HepG2 (cell line): ENCODE data around the gene C21orf58. TPM values are rescaled to one million over a fixed set of nuclear protein-coding genes. Genes with fewer than 3 reads are reported as not detected.

Source experiments
- JUNB ChIP-seq: sonication (generic); formaldehyde crosslinking; IDR thresholded peaks from 2 replicates; pipeline ENCODE4 v1.8.0; 2022; ENCODE audit warnings: missing genetic modification reagents, mild to moderate bottlenecking, borderline replicate concordance
- KMT2A ChIP-seq: sonication (generic); formaldehyde crosslinking; IDR thresholded peaks from 2 replicates; pipeline ENCODE4 v1.4.0; 2020; ENCODE audit warnings: missing genetic modification reagents
- NFE2L1 ChIP-seq: sonication (generic); formaldehyde crosslinking; IDR thresholded peaks from 2 replicates; pipeline ENCODE4 v1.4.0; 2020; ENCODE audit warnings: missing genetic modification reagents, mild to moderate bottlenecking, borderline replicate concordance
- PCBP2 ChIP-seq: fragments of 200-400 bp; formaldehyde crosslinking; optimal IDR thresholded peaks from 2 replicates; pipeline ENCODE3; 2018; ENCODE audit warnings: low read length, low read depth; ENCODE audit not compliant: poor library complexity, severe bottlenecking
- SCMH1 ChIP-seq: sonication (generic); formaldehyde crosslinking; IDR thresholded peaks from 2 replicates; pipeline ENCODE4 v1.9.0; 2021; ENCODE audit warnings: missing genetic modification reagents, mild to moderate bottlenecking, borderline replicate concordance
- ZBTB4 ChIP-seq: sonication (generic); formaldehyde crosslinking; IDR thresholded peaks from 2 replicates; pipeline ENCODE4 v1.4.0; 2020; ENCODE audit warnings: missing genetic modification reagents, mild to moderate bottlenecking, borderline replicate concordance
- ZKSCAN5 ChIP-seq: sonication (generic); formaldehyde crosslinking; IDR thresholded peaks from 2 replicates; pipeline ENCODE4 v1.5.1; 2020; ENCODE audit warnings: mild to moderate bottlenecking, missing genetic modification reagents
- ZNF280D ChIP-seq: sonication (generic); formaldehyde crosslinking; IDR thresholded peaks from 2 replicates; pipeline ENCODE4 v1.5.1; 2020; ENCODE audit warnings: mild to moderate bottlenecking, missing genetic modification reagents
- ZNF343 ChIP-seq: sonication (generic); formaldehyde crosslinking; IDR thresholded peaks from 2 replicates; pipeline ENCODE4 v1.4.0; 2020; ENCODE audit warnings: mild to moderate bottlenecking, missing genetic modification reagents
- ZNF407 ChIP-seq: sonication (generic); formaldehyde crosslinking; IDR thresholded peaks from one replicate; pipeline ENCODE4 v1.5.1; 2020; ENCODE audit warnings: mild to moderate bottlenecking, missing genetic modification reagents; ENCODE audit errors: not compliant biosample characterization
- polyA plus RNA-seq, 8 experiments: library from polyadenylated mRNA; depleted of rRNA in 3 of 8; stranded (reverse) in 7 of 8; unstranded in 1 of 8; fragments of >200 nt; fragmentation: Illumina TruSeq in 4 of 8; extraction: Trizol in 4 of 8; gene quantifications; 2 replicates each; pipeline versions ENCODE4 v1.2.1 to v1.2.3, GENCODE V29; 2011 to 2016; ENCODE audit warnings: low read depth in 4 of 8, missing spikeins in 1 of 8, mixed read lengths in 1 of 8; ENCODE audit not compliant: insufficient read depth in 1 of 8
- total RNA-seq, 5 experiments: library from RNA; depleted of rRNA; stranded (reverse); fragments of >200 nt; fragmentation: Illumina TruSeq; extraction: Trizol; gene quantifications; 2 replicates each; pipeline ENCODE4 v1.2.3, GENCODE V29; 2016; ENCODE audit warnings: low read depth in 1 of 5

The C21orf58 gene
- total and polyA plus RNA-seq, 2 of the 13 experiments (the other 11 are each of a cell fraction or from before 2014, with no cell fraction given) = 3.5 to 6.8 TPM

GRCh38 chr21:46325073-46325912, 1.6 kb upstream of the C21orf58 start (continued):
- no peak for TF ChIP-seq ZNF407 (CRISPR knock-in tag)
- TF ChIP-seq ZNF280D (CRISPR knock-in tag) = no peak
- TF ChIP-seq ZNF343 = no peak
- TF ChIP-seq JUNB (CRISPR knock-in tag) = no peak
- TF ChIP-seq PCBP2 = no peak
- no peak for TF ChIP-seq SCMH1 (CRISPR knock-in tag)
- no peak for TF ChIP-seq ZBTB4 (CRISPR knock-in tag)
- no peak for TF ChIP-seq NFE2L1
- no peak for TF ChIP-seq KMT2A (CRISPR knock-in tag)
- TF ChIP-seq ZKSCAN5 = no peak
